Loucy (cell line): ENCODE measurements around the gene PRPF38A.

ENCODE experiments used
- CTCF ChIP-seq: fragments of 200-600 bp; sonication (generic); conservative IDR thresholded peaks from 2 replicates; pipeline ENCODE4 v1.5.1; 2014; ENCODE audit warnings: mild to moderate bottlenecking, antibody characterized with exemption, low read length
- EZH2phosphoT487 ChIP-seq: fragments of 200-600 bp; IDR thresholded peaks from 2 replicates; pipeline ENCODE4 v1.6.1; 2018; ENCODE audit warnings: antibody characterized with exemption, mild to moderate bottlenecking, moderate library complexity, borderline replicate concordance

- no peak for TF ChIP-seq CTCF
- no peak for TF ChIP-seq EZH2phosphoT487
Measured at GRCh38 chr1:52413410-52413989, 9.1 kb downstream of the PRPF38A start.
